A673 (cell line): ENCODE data around the gene CNEP1R1.

ENCODE experiments used
- EZH2 ChIP-seq: fragments of 200-600 bp; sonication (generic); IDR thresholded peaks from 2 replicates; pipeline ENCODE4 v1.6.1; 2017; ENCODE audit warnings: borderline replicate concordance, low read depth, mild to moderate bottlenecking, mixed read lengths, antibody characterized with exemption, low read length; ENCODE audit not compliant: poor library complexity, severe bottlenecking
- TF ChIP-seq, protein P1 (sequence below): fragments of 300-800, 200-600 bp; sonication (generic); conservative IDR thresholded peaks from 2 replicates; pipeline ENCODE4 v1.5.1; 2017; ENCODE audit warnings: low read depth, mild to moderate bottlenecking, antibody characterized with exemption, low read length, moderate library complexity, mixed read lengths

DNA sequence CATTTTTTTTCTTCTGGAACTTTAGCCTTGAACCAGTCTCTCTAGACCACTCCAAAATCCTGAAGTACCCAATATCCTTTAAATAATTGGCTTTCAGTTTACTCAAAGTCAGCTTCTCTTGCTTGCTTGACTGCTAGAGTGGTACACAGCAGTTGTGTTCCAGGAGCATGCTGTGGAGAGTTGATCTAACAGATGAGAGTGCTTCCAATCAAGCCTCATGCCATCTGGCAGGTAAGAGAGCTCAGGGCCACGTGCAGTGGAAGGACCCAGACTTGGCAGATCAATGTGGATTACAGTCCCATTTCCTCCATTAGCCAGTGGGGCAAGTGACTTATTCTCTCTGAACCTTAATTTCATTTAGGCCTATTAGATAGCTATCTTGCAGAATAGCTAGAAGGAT, 15.7 kb downstream of the CNEP1R1 start:
- TF ChIP-seq, protein P1, sequence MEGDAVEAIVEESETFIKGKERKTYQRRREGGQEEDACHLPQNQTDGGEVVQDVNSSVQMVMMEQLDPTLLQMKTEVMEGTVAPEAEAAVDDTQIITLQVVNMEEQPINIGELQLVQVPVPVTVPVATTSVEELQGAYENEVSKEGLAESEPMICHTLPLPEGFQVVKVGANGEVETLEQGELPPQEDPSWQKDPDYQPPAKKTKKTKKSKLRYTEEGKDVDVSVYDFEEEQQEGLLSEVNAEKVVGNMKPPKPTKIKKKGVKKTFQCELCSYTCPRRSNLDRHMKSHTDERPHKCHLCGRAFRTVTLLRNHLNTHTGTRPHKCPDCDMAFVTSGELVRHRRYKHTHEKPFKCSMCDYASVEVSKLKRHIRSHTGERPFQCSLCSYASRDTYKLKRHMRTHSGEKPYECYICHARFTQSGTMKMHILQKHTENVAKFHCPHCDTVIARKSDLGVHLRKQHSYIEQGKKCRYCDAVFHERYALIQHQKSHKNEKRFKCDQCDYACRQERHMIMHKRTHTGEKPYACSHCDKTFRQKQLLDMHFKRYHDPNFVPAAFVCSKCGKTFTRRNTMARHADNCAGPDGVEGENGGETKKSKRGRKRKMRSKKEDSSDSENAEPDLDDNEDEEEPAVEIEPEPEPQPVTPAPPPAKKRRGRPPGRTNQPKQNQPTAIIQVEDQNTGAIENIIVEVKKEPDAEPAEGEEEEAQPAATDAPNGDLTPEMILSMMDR = no peak
- TF ChIP-seq EZH2 = no peak
